Right forelimb (tissue), 1 donor: ENCODE measurements around the gene CCDC27.

Source experiments
- DNase-seq: peaks from one replicate; pipeline ENCODE4 v3.0.0-alpha.2; 2018

The CCDC27 gene

GRCh38 chr1:3761296-3762010, 9.2 kb downstream of the CCDC27 start:
- no peak for DNase-seq

GRCh38 chr1:3762151-3762872, 10.1 kb downstream of the CCDC27 start:
- DNase-seq: no peak

- no peak for DNase-seq
These were observed 10.6 kb downstream of the CCDC27 start for GRCh38 chr1:3762873-3763228.

GRCh38 chr1:3763351-3764125, 11.3 kb downstream of the CCDC27 start:
- no peak for DNase-seq

GRCh38 chr1:3767328-3767925, 15.2 kb downstream of the CCDC27 start:
- no peak for DNase-seq

- no peak for DNase-seq
These were observed 16.7 kb downstream of the CCDC27 start for GRCh38 chr1:3768811-3769390.

GRCh38 chr1:3770047-3770765, 18.0 kb downstream of the CCDC27 start:
- no peak for DNase-seq

- DNase-seq: no peak
These were observed 19.1 kb downstream of the CCDC27 start for GRCh38 chr1:3771108-3772026.

GRCh38 chr1:3772027-3772714, 19.9 kb downstream of the CCDC27 start:
- peak; percentile 92 for DNase-seq

GRCh38 chr1:3772715-3773571, 20.7 kb downstream of the CCDC27 start, which contains the start of gene SMIM1:
SMIM1 (plus strand) TSS chr1:3772749; CDS start chr1:3775374, 2,625 bp downstream.
- peak; percentile 65 for DNase-seq

- no peak for DNase-seq
These were observed 21.5 kb downstream of the CCDC27 start for GRCh38 chr1:3773572-3774275.

GRCh38 chr1:3774276-3774945, 22.2 kb downstream of the CCDC27 start:
- DNase-seq: no peak

- no peak for DNase-seq
These were observed 22.8 kb downstream of the CCDC27 start for GRCh38 chr1:3774946-3775489.

- DNase-seq: no peak
These were observed 23.4 kb downstream of the CCDC27 start for GRCh38 chr1:3775490-3776230.

- DNase-seq: no peak
These were observed 24.1 kb downstream of the CCDC27 start for GRCh38 chr1:3776231-3776961.

- DNase-seq: no peak
These were observed 24.9 kb downstream of the CCDC27 start for GRCh38 chr1:3777078-3777547.
